ENCODE results near the gene PIK3CD.
"Not testable (repeated sequence)": the region's sequence is repeated elsewhere in the genome, so short reads cannot be mapped to it uniquely, and the experiment has no call there.

Gene PIK3CD

DNA sequence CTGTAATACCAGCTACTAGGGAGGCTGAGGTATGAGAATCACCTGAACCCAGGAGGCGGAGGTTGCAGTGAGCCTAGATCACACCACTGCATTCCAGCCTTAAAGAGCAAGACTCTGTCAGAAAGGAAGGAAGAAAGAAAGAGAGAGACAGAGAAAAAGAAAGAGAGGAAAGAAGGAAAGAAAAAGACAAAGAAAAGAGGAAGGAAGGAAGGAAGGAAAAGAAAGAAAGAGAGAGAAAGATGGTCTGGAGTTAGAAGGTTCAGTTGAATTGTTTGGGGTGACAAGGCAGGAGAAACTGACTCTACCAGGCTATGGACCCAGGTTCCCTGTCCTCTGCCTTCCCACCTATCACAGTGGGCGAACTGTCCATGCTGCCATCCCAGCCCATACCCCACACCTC, 27.4 kb upstream of the PIK3CD start:
- no peak for DNase-seq

DNA sequence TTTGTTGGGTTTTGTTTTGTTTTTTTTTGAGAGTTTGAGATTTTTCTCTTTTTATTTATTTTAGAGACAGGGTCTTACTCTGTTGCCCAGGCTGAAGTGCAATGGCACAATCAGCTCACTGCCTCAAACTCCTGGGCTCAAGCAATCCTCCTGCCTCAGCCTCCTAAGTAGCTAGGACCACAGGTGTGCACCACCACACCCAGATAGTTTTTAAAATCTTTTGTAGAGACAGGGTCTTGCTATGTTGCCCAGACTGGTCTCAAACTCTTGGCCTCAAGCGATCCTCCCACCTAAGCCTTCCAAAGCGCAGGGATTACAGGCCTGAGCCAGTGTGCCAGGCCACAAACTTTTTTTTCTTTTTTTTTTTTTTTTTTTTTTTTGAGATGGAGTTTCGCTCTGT, 26.5 kb upstream of the PIK3CD start:
- DNase-seq, result not testable (repeated sequence)

DNA sequence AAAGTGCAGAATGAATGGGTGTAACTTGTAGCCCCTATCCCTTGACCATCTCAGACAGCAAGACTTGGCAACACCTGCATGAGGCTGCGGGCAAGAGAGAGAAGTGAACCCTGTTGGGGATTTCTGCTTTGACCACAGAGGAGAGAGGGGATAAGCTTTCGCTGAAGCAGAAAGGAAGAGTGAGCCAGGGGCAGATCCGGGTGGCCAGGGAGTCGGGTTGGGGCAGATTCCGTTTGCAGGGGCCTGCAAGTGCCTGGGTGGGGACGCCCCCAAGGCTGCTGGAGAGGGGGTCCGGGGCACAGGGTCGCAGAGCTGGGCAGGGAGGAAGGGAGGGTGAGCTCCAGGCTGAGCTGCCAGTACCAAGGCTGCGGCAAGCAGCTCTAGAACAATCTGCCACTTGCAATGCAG, 25.3 kb upstream of the PIK3CD start:
- no peak for DNase-seq

DNA sequence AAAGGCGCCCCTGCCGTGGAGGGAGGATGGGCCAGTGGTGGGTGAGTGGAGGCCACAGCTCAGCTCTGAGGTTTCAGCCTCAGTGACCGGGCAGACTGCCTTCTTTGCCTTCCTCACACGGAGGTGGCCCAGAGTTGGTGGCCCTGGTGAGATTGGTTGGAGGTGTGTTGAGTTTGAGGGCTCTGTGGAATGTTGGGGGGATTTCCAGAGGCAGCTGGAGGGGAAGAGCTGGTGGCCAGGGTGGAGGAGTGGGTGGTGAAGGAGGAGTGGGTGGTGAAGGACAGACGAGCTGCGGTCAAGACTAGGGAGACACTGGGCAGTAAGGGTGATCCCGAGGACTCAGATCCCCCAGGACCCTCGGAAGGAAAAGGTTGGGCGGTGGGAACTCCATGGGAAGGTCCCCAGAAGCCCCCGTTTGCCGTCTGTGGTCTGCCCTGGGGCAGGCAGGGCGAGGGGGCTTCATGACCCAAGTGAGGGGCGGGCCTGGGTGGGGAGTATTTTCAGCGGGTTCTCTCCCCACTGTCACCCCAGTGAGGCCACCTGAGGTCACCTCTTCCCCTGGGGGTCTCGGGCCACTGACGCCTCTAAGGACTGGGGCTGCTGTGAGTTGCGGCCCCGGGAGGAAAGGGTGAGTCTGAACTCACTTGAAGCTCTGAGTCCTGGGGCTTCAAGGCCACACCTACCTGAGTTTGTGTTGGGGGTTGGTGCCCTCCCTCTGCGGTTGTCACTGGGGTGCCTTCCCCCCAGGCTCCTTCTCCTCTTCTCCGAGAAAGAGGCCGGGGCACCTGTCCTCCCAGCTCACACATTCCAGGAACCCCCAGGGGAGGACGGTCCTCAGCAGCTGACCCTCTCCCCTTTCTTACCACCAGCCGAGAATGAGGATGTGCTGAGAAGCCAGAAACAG, 22.7 kb upstream of the PIK3CD start:
- DNase-seq, result no peak

DNA sequence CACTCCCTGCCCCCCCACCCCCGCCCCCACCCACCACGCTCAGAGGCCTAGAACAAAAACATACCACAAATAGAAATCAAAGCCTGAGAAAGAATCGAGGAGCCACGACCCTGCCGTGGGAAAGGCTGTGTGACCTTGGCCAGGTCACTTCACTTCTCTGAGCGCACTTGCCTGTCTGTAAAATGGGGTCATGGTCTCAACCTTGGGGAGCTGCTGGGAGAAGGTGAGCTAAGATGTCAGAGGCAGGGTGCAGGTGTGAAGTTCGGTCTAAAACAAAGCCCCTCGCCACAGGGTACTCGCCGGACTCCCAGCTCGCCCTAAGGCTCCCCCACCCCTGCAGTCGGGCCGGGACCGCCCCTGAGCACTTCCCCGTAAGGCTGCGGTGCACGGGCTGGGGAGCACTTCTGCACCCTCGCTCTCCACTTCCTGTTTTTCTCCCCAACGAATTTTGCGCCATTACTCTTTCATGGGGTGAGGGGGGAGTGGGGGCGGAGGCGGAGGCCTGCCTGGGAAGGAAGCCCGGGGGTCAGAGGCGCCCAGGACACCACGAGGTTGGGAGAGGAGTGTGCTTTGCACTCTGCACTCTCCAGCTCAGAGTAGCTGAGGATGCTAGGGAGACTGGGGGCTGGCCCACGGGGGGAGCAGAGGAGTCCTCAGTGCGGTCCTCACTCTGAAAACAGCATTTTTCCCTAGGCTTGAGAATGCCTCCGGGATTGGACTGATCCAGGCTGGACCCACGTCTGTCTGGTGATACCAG, 21.9 kb upstream of the PIK3CD start:
- no peak for DNase-seq

DNA sequence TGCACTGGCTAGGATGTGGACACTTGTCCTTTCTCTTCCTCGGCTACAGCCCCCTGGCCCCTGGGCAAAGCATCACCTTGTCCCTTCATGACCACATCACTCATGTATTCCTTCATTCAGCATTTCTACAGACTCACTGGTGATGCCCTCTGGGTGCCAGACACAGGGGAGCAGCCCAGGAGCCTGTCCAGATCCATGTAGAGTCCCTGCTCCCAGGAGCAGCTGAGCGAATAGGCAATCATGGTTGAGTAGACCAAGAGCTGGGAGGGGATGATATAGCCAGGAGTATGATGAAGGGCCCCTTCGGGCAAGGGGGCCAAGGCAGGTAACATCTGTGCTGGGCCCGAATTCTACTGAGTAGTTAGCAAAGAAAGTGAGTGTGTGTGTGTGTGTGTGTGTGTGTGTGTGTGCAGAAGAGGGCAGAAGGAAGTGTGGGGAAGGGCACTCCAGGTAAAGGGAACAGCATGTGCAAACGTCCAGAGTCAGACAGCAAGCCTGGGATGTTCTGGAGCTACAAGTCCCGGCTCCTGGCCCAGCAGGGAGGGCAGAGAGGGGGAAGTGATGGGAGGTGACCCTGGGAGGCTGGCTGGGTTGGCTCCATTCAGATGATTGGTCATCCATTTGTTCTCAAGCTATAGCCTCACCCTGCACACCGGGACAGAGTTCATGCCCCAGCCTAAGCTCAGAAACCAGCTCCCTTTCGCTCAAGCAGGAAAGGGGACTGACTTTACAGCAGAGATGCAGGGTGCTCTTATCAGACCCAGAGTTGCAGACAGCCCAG, 21.0 kb upstream of the PIK3CD start:
- no peak for DNase-seq

DNA sequence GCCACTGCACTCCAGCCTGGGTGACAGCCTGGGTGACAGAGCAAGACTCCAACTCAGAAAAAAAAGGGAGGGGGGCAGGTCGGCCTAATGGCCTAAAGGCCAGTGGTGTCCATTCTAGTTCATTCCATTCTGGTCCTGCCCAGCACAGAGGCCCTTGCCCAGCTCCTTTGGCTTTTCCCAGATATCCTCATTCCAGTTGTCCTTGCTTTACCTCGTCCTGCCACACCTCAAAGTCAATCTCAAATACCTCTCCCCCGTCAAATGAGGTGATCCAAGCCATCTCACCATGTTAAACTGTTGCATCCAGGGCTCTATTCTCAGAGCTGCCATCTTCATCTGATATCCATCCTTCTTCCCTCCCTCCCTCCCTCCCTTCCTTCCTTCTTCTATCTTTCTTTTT, 19.9 kb upstream of the PIK3CD start:
- DNase-seq, result no peak

DNA sequence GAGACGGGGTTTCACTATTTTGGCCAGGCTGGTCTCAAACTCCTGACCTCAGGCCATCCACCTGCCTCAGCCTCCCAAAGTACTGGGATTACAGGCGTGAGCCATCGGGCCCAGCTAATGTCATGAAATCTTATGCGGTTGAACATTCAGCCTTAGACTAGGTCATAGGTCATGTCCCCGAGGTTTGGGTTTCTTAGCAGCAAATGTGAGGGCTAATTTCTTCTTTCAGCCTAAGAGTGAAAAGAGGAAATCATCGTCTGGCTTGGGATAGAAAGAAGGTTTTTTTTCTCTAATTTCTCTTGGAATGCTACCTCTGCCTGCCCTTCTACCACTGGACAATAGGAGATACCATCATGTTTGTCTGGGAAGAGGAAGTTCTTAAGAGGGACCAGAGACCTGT, 18.0 kb upstream of the PIK3CD start:
- DNase-seq, result no peak

DNA sequence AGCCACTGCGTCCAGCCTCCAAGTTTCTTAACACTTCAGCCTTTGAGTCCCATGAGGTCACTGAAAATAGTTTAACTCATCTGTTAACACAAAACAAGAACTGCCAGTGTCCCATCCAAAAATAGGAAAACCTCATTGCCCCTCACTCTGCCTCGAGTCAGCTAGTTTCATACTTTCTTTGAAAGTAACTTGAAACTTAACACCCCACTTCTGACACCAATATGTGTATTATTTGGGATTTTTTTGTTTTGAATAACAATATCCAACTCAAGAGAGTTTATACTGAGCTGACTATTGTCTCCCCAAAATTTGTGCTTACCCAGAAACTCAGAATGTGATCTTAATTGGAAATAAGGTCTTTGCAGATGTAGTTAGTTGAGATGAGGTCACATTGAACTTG, 16.9 kb upstream of the PIK3CD start:
- DNase-seq, result no peak

DNA sequence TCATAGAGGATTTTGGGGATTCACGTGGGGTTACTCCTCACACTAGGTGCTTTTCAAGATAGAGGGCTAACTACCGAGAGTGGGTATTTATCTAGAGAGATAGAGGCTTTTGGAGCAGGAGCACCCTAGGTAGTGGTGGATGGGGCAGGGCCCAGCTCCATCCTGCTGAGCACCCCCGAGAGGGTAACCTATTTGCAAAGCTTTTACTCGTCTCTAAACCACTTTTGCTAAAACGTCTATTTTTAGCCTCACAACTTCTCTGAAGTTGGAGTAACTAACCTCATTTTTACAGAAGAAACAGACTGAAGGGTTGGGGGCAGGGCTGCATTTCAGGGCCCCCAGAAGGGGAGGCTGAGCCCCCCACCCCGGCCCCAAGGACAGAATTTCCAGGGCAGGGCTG, 12.3 kb upstream of the PIK3CD start:
- no peak for DNase-seq

DNA sequence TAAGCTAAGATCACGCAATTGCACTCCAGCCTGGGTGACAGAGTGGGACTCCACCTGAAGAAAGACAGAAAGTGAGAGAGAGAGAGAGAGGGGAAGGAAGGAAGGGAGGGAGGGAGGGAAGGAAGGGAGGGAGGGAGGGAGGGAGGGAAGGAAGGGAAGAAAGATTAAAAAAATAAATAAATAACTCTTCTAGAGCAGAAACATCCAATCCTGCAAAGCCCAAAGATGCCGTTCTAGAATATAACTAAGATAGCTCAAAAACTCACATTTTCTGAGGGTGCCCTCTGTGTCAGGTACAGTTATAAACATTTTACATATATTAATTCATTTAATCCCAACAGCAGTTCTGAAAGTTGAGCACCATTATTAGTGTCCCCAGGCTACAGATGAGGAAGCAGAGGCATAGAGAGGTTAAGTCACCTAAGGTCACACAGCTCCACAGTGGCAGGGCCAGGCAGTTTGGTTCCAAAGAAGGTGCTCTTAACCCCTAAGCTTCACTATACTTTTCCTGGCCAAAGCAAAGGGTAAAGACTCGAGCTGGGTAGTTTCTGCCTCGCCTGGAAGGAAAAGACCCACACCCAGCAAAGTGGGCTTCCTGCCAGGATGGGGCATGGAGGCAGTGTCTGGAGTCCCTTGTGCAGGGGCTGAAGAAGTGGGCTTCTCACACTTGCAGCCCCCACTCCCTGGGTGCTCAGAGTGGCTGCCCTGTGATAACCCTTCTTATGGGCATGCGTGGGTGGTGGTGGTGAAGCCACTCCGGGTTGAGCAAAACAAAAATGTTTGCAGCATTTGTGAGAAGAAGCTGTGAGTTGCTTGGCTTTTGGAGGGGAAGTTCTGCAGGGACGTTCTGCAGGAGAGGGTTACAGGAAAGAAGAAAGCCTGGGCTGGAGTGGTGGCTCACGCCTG, 7.9 kb upstream of the PIK3CD start:
- DNase-seq, result no peak

DNA sequence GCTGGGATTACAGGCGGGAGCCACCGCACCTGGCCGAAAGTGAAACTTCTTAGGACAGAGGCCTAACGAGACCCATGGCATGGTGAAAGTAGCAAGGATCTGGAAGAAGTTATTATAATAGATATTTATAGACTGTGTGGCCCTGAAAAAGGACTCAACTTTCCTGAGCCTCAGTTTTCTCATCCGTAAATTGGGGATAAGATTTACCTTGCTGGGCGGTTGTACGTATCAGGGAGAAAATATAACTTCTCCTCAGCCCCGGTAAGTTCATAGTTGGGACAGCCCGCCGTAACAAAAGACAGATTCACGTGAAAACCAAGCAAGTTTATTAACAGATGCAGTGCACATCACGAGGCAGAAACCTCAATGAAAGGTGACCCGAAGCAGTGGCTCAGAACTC, 5.5 kb upstream of the PIK3CD start:
- no peak for DNase-seq

DNA sequence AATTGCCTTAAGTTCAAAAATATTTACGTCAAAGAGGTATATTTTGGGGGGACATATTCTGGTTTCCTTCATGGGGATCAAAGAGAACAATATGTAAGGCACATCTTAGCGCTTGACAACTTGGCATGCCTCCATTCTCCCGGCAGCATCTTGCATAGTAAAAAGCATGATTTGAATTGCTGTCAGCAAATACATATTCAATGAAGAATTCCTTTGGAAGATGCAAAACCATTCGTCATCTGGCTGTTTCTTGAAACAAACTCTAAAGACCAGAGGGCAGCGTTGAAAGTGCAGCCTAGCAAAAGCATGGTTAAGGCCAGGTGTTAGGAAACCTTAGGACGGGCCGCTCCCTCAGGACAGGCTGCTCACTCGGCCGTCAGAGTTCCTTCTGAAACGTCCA, 3.4 kb upstream of the PIK3CD start:
- DNase-seq, result no peak

DNA sequence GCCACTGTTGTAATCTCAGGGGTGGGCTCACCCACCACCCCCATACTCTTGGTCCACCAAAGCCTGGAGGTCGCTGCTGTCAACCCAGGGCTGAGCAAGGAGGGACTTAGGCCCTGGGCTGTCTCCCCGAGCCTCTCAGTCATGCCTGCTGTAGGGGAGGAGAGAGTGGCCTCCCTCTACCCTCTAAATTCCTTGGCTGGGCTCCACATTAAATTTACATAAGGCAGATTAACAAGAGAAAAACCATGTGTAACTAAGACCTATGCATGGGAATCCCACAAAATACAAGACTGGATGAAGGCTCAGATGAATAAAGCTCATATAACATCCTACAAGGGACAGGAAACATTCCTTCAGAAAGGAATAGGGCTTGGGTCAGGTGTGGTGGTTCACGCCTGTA, 1.8 kb upstream of the PIK3CD start:
- DNase-seq, result no peak

DNA sequence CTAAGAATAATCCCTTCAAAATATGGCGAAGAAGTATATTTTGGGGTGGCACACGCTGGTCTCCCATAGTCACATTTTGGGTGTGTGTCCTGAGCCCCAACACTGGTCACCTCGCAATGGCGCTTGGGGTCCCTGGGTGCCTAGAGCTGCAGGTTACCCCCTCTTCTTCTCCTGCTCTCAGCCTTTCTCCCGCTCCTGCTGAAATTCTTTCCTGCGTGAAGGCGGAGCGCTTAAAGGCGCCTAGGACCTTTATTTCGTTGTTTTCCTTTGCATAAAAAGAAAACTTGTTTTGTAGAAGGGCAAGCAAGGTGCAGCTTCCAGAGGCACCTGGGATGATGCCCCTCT, 339 bp upstream of the PIK3CD start:
- no peak for DNase-seq

DNA sequence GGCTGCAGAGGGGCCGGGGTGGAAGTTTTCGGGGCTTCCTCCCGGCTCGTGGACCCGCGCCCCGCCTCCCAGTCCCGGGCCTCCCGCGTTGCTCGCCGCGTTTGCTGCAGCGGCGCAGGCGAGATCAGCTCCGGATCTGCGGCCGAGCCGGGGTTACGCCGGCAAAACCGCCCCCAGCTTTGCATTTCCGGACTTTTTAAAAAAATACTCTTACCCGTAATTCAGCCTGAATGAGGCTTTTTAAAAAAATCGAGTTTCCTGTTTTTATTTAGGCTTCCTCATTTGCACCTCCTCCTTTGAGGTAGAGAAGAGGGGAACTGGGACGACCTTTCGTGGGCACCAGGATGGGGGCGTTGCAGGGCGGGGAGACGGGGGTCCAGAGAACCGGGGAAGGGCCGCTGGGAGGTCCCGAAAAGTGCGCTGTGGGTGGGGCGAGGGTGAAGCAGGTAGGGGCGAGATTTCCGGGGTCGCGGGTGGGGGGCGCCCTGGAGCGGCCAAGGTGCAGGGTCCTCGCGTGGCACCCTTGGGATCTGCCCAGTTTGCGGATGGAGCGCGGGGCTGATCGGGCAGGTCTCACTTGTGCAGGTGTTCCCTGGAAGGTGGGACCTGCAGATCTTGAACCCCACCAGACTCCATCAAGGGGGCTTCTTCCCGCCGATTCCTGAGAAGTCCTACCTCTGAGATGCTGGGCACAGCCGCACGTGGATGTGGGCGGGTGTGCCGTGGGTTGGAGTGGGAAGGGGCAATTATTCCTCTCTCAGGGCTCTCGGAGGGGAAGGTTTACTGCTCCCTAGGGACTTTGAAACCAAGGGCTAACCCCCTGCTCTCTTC, 1.1 kb downstream of the PIK3CD start:
- DNase-seq, result no peak

DNA sequence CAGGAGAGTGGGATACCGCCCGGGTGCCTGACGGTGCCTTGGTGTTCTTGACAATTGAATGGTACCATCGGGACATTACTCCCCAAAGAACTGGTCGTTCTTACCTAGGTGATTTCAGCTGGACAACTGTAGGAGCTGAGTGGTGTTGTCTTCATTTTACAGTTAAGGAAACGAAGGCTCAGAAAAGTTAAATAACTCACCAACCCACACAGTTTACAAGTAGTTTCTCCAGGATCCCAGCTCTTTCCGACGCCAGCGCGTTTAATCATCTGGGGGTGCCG, 1.6 kb downstream of the PIK3CD start:
- no peak for DNase-seq

DNA sequence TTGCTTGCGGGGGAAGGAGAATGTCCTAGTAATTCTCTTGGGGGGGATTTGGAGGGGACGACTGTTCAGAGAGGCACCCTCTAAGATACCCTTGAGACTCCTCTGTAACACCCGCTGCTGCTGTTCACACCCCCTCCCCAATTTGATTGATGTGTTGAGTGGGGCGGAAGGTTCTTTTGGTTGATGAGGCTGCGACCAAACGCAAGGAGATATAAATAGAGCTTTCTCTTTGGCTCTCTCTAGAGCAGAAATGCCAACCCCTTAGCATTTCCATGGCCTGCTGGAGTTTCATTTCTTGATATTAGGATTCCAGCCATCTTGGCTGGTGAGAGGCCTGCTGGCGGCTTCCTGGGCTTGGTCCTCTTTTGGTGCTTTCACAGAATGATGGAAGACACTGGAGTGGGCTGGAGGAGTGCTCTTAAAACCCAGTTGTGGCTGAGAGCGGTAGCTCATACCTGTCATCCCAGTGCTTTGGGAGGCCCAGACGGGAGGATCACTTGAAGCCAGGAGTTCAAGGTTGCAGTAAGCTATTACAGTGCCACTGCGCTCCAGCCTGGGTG, 2.0 kb downstream of the PIK3CD start:
- no peak for DNase-seq

DNA sequence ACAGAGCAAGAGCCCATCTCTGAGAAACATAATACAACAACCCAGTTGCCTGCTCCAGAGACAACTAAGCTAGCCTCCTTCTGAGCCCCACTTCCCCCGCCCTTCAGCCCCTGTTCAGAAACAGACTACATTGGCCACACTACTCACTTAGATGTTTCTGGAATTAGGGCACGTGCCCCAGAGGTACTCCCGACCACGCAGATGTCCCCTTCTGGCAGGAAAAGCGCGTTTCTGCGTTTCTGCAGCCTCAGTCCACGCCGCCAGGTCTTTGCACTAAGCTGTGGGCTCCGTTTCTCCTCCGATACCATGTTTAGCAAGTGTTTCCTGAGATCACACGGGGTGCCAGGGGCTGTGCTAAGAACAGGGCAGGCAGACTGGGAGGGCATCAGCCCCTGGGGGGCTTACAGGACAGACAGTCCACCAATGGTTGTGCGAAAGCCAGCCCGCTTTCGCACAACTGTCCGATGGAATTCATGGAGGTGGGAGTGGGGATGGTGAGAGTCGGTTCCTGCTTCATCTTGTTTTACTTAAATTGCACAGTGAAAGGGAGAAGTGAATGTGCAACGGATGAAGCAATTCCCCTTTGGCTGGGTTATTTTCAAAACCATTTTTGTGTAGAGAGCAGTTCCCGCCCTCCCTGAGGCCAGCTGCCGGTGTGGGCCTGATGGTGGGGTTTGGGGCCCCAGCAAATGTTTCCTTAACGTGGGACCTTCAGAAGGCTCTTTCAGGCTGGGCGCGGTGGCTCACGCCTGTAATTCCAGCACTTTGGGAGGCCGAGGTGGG, 2.7 kb downstream of the PIK3CD start:
- no peak for DNase-seq

DNA sequence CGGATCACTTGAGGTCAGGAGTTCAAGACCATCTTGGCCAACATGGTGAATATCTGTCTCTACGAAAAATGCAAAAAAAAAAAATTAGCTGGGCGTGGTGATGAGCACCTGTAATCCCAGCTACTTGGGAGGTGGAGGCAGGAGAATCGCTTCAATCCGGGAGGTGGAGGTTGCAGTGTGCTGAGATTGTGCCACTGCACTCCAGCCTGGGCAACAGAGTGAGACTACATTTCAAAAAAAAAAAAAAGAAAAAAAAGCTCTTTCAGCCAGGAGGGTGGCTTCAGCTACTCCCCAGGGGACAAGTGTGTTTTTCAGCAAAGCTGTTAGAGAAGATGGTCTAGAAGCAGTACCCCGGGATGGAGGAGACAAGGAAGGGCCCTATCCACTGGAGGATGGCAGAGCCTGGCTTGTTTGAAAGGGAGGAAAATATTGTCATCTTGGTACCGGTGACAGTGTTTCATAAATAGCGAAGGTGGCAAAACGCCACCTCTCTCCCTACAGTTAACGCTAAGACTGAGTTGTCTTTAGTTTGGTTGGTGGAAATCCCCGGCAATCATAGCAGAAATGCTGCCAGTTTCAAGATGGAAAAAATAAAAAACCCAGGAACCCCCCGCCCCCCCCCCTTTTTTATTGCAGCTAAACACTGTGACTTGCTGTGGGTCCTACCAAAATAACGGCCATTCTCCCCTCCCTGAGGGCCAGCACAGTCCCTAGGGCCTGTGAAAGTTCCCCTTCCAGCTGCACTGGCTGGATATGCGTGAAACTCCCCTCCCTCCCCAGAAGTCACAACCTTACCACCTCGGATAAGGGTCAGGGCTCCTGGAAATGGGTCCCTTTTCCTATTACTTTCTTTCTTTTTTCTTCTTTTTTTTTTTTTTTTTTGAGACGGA, 3.5 kb downstream of the PIK3CD start:
- DNase-seq, result no peak

All from SHP77 (cell line).